Measurements from ENCODE around the gene GPHN.

Gene GPHN

GRCh38 chr14:66959437-66960050 is 451.6 kb downstream of the GPHN start:
- DNase-seq (ENCODE audit: low read depth): no peak

- DNase-seq (ENCODE audit: low read depth): no peak
Observed at GRCh38 chr14:66965831-66966230, 457.9 kb downstream of the GPHN start.

DNA sequence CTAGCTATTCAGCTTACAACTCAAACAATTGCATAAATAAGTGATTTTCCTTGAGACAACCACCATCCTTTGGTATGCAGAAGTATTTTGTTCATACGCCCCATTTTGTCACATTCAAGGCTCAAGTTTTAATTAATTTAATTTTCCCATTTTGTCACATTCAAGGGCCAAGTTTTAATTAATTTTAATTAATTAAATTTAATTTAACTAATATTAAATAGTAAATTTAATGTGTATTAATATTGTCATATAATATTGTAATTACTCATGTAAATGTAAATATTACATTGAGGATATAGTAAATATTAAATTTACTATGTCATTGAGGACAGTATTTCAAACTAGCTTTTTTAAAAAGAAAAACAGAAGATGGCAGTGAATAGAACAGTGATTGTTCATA is 464.5 kb downstream of the GPHN start:
- no peak for DNase-seq (ENCODE audit: low read depth)

GRCh38 chr14:66974397-66975025 is 466.6 kb downstream of the GPHN start:
- no peak for DNase-seq (ENCODE audit: low read depth)

- no peak for DNase-seq (ENCODE audit: low read depth)
Observed at GRCh38 chr14:66975251-66975650, 467.3 kb downstream of the GPHN start.

DNA sequence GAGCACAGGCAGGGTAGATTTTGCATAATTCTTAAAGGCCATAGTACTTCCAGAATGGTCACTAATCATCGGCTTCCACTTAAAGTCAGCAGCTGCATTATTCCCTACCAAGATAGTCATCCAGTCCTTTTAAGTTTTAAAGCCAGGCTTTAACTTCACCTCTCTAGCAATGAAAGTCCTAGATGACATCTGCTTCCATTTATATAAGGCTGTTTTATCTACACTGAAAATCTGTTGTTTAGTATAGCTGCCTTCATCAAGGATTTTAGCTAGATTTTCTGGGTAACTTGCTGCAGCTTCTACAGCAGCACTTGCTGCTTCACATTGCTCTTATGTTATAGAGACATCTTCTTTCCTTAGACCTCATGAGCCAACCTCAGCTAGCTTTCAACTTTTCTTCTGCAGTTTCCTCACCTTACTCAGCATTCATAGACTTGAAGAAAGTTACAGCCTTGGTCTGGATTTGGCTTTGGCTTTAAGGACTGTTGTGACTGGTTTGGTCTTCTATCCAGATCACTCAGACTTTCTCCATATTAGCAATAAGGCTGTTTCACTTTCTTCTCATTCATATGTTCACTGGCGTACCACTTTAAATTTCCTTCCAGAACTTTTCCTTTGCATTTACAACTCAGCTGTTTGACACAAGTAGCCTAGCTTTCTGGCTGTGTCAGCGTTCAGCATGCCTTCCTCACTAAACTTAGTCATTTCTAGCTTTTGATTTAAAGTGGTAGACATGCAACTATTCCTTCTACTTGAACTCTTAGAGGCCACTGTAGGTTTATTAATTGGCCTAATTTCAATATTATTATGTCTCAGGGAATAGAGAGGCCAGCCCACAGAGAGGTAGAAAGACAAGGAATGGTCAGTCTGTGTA is 471.4 kb downstream of the GPHN start:
- no peak for DNase-seq (ENCODE audit: low read depth)

DNA sequence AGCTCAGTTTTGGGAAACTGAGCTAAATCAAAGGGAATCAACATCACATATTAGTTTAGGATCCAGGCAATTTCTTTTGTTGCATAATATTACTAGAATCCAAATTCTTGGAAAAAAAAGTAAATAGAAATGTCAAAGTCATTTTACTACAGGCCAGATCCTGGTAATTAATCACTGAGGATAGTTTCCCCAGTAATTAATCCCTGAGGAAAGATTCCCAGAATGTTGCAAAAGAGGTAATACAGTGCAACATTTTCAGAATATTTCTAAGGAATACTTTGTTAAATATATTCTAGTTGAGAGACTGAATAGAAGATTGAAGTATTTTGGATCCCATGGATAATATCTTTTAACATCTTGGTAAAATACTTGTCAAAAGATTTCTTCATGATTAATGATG is 474.3 kb downstream of the GPHN start:
- no peak for DNase-seq (ENCODE audit: low read depth)

DNA sequence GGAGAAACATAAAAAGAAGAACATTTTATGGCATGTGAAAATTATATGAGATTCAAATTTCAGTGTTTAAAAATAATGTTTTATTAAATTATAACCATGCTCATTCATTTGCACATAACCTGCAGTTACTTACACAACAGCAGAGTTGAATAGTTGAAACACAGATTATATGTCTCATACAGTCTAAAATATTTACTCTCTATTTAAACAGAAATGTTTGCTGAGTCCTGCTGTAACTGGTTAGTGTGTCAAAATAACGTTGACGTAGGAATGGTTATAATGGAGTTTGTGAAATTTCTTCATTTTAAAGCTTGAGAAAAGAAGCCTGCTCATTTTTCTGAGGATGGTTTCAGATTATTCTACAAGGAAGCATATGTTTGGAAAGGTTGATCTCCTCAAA is 484.8 kb downstream of the GPHN start:
- no peak for DNase-seq (ENCODE audit: low read depth)

DNA sequence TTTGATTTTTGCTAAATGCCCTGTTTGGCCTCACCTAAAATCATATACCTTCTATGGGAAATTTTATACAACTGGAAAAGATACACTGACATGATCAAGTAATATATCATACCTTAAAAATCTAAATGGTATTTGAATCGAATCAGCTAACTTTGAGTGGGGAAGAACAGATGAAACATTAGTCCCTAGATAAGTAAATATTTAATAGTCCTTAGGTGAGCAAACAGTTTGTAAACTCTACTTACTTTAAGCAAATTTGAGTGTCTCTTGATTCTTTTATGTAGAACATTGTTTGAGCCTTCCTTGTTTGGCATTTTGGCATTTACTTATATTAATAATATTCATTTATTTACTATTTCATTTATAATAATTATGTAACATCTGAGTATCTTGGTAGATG is 485.6 kb downstream of the GPHN start:
- no peak for DNase-seq (ENCODE audit: low read depth)

- DNase-seq (ENCODE audit: low read depth): no peak
Observed at GRCh38 chr14:66998013-66998412, 490.1 kb downstream of the GPHN start.

GRCh38 chr14:66999978-67000377 is 492.0 kb downstream of the GPHN start:
- no peak for DNase-seq (ENCODE audit: low read depth)

DNA sequence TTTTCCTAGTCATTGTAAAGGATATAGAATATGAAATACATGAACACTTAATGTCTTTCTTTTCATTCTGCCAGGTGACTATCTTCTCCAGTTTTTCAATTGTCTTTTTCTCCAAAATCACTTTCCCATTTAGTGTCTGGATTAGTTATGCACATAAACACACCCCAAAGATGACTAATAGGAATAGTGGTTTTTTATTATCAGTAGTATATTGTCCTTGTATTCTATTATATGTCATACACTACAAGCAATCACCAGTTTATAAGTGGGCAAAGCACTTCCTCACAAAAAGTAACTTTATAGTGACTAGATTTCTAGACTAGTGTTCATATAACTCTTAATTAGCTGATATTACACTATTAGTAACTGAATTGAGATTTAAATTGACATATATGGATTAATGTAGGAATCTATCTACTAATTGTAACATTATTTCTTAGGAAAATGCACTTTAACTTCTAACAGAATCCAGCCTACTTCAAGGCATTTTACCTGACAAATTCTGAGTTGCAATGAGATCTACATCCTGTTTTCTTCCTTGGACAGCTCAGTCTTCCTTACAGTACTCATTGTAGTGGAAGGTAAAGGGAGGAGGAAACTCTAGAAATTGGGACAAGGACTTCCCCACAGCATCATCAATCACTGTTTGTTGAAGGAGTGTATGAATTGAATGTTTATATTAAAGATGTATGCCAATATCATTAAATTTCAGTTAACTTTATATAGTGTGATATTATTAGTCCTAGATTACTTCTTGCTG is 495.2 kb downstream of the GPHN start:
- no peak for DNase-seq (ENCODE audit: low read depth)

GRCh38 chr14:67004521-67004920 is 496.6 kb downstream of the GPHN start:
- DNase-seq (ENCODE audit: low read depth): no peak

DNA sequence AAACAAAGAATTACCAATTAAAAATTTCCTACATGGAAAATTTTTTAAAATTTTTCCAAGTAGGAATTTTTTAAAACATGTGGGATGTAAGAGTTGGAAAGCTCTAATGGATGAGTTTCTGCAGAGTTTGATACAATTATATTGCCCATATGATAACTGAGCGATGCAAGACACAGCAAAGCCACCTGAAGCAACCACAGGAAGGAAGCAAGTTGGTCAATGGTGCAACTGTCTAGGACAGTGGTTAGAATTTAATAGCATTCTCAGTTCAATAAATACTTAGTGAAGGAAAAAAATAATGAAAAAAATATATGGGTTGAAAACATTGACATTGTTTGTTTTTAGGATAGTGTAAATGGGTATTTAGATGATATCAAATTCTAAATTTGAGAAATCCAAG is 502.7 kb downstream of the GPHN start:
- DNase-seq (ENCODE audit: low read depth): no peak

- DNase-seq (ENCODE audit: low read depth): no peak
Observed at GRCh38 chr14:67016856-67017255, 508.9 kb downstream of the GPHN start.

DNA sequence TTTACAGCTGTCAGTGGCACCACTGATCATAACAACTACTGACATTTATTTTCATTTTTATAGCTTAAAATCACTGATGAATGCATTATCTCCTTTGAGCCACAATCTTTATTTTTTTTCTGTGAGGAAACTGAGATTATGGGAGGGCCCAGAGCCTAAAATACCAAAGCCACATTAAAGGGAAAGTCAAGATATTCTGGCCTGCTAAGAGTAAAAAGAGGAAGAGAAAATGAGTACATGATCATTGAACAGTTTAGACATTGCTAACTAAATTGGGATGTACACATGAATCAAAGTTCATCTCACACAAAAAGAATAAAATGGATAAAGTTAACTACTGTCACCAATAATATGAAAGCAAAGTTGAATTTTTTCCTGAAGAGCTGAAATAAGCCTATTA is 510.8 kb downstream of the GPHN start:
- no peak for DNase-seq (ENCODE audit: low read depth)

DNA sequence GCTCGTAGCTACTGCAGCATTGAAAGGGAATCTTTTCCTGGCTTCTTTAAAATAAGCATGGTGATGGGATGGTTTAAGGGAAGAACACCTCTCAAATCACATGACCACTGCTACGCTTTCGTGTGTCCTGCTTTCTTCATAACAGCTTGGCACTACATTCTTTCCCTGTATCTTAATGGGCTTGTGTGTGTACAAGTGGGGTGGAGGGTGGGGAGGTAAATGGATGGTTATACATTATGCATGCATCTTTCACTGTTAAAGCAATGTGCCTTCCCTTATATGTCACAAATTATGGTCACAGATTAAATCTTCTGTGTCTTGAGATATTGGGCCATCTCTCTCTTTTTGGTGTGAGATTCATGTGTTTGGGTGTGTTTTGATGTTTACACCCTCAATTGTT is 511.8 kb downstream of the GPHN start:
- DNase-seq (ENCODE audit: low read depth): no peak

GRCh38 chr14:67031920-67032774 is 524.2 kb downstream of the GPHN start:
- DNase-seq (ENCODE audit: low read depth): no peak

- DNase-seq (ENCODE audit: low read depth): no peak
Observed at GRCh38 chr14:67045440-67045839, 537.5 kb downstream of the GPHN start.

DNA sequence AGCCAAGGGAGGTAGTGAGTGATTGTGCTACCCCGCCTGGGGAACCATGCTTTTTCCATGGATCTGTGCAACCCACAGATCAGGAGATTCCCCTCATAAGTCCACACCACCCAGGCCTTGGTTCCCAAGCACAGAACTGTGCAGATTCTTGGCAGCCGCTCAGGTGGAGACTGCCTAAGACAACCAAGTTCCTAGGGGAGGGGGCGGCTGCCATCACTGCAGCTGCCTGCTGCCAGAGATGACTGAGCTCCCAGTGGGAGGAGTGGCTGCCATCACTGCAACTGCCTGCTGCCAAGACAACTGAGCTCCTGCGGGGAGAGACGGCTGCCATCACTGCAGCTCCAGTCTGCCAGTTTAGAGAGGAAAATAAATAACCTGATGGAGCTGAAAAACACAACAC is 542.9 kb downstream of the GPHN start:
- DNase-seq (ENCODE audit: low read depth): no peak

GRCh38 chr14:67056684-67057083 is 548.7 kb downstream of the GPHN start:
- no peak for DNase-seq (ENCODE audit: low read depth)

GRCh38 chr14:67059596-67059995 is 551.6 kb downstream of the GPHN start:
- DNase-seq (ENCODE audit: low read depth): no peak

Data from activated gamma-delta T cell treated with anti-CD3 and anti-CD28 coated beads, Interleukin-2, amount 50 U/mL, for 16 hours (primary cell).